ENCODE measurements around the gene MTMR10. TPM values are rescaled to one million over a fixed set of nuclear protein-coding genes. Genes with fewer than 3 reads are reported as not detected.
A peak's percentile ranks its signal among the peaks of the same experiment; 100 is the strongest.

The MTMR10 gene
- total RNA-seq, 1 experiment from 2014 or later = 23.2 TPM

- Histone ChIP-seq H3K4me1 (ENCODE audit: insufficient read depth, low read length) (peaks cover 7% of the 10 kb centered on the region; the same call in 1 of the 2 replicates), H3K18ac (ENCODE audit: insufficient read length, low read depth, low read length) (no peak overlapping the region), H3K14ac (ENCODE audit: insufficient read depth, low read length) (no peak overlapping the region), H3K23me2 (ENCODE audit: insufficient read length, low read depth, low read length, poor library complexity, severe bottlenecking) (no peaks in the 10 kb centered on the region), H3K27me3 (ENCODE audit: insufficient read depth, low read length) (no peaks in the 10 kb centered on the region), H2BK120ac (ENCODE audit: low read depth, low read length, poor library complexity, severe bottlenecking) (no peak overlapping the region), H2BK5ac (ENCODE audit: insufficient read length, low read length) (no peak overlapping the region), H3K9me3 (ENCODE audit: control insufficient read depth, low read depth, low read length) (no peaks in the 10 kb centered on the region), H3K79me2 (ENCODE audit: insufficient read depth, low read length) (no peaks in the 10 kb centered on the region), H2AFZ (ENCODE audit: low read length) (no peak overlapping the region), H4K20me1 (ENCODE audit: control insufficient read depth, insufficient read depth, insufficient read length) (no peaks in the 10 kb centered on the region), H3K9ac (ENCODE audit: extremely low read depth, insufficient read length, low read length) (no peak overlapping the region), H2BK20ac (ENCODE audit: low read depth, low read length, poor library complexity, severe bottlenecking) (no peak overlapping the region), H3K4ac (ENCODE audit: low read depth, low read length) (no peak overlapping the region), H3K4me2 (ENCODE audit: insufficient read depth, insufficient read length, low read length) (no peak overlapping the region), H3K23ac (ENCODE audit: insufficient read length, low read depth, low read length) (no peak overlapping the region), H3K27ac (ENCODE audit: insufficient read length, low read depth, low read length) (no peak overlapping the region), H2BK12ac (ENCODE audit: insufficient read length, low read depth, low read length) (no peak overlapping the region), H2AK5ac (ENCODE audit: insufficient read length, low read length) (no peak overlapping the region), H2BK15ac (ENCODE audit: low read depth, low read length) (no peak overlapping the region), H3K56ac (ENCODE audit: insufficient read length, low read depth, low read length) (no peak overlapping the region), H4K5ac (ENCODE audit: insufficient read length, low read depth, low read length) (no peak overlapping the region), H3T11ph (ENCODE audit: low read length) (no peak overlapping the region), H3K79me1 (ENCODE audit: insufficient read depth, low read depth, low read length, poor library complexity, severe bottlenecking) (no peaks in the 10 kb centered on the region), H4K91ac (ENCODE audit: insufficient read length, low read depth, low read length) (no peak overlapping the region), H4K8ac (replicated peaks; ENCODE audit: insufficient read length, low read depth, low read length) (no peak overlapping the region)
- TF ChIP-seq CTCF (conservative IDR thresholded peaks at IDR 0.05) = no peak
- Mint-ChIP-seq H3K27me3 (ENCODE audit: low read depth) (no peaks in the 10 kb centered on the region), H3K36me3 (ENCODE audit: insufficient read depth in 1 of 3, low read depth in 3 of 3) (peaks cover 24 to 65% (median 54%) of the 10 kb centered on the region in 3 experiments; a peak in 6 of 7 replicates), H3K27ac (peak overlapping the region in 1 of 3 experiments; percentile 61; a peak in 1 of 7 replicates), H3K9me3 (no peaks in the 10 kb centered on the region), H3K4me3 (no peak overlapping the region), H3K4me1 (peaks cover 29 to 35% of the 10 kb centered on the region in 2 experiments)
- no peak for DNase-seq
- WGBS (ENCODE audit: extremely low coverage, insufficient read length, low lambda C conversion rate) = no CpG with 5 or more reads among the region's 5 CpGs
Measured at GRCh38 chr15:30918366-30918765, 73.1 kb downstream of the MTMR10 start.

Measured in H9 (cell line).